Measurements from ENCODE around the gene PNPLA8. TPM values are rescaled to one million over a fixed set of nuclear protein-coding genes. Genes with fewer than 3 reads are reported as not detected.

PNPLA8 gene
- total and polyA plus RNA-seq, 2 donors (not counting 1 experiment from before 2014, with no cell fraction given): 12.3 to 57.3 TPM

GRCh38 chr7:108459922-108460551, 65.9 kb downstream of the PNPLA8 start:
- Mint-ChIP-seq H3K4me1 (peaks cover 10% of the 10 kb centered on the region), H3K4me3 (no peak overlapping the region), H3K27ac (no peak overlapping the region), H3K9me3 (ENCODE audit: insufficient read depth) (no peaks in the 10 kb centered on the region), H3K27me3 (peaks cover 55% of the 10 kb centered on the region)
- 31% methylated on average over 2 of the region's 3 CpGs for WGBS (ENCODE audit: insufficient coverage)
- ATAC-seq (ENCODE audit: low read depth) (peak; percentile 39), DNase-seq (peak; percentile 49)
- Histone ChIP-seq H3K27ac (ENCODE audit: low read length in 2 of 2) (no peak overlapping the region), H2AFZ (ENCODE audit: insufficient read depth, low read depth, low read length, poor library complexity, severe bottlenecking) (no peak overlapping the region), H3K9ac (ENCODE audit: low read length) (no peak overlapping the region), H3K4me2 (replicated peaks; ENCODE audit: low read depth, low read length, poor library complexity, severe bottlenecking) (no peak overlapping the region), H3K79me2 (ENCODE audit: control insufficient read depth, insufficient read depth, low read length) (no peaks in the 10 kb centered on the region), H3K4me1 (ENCODE audit: control insufficient read depth in 2 of 2, insufficient read depth in 2 of 2, low read length in 2 of 2) (peaks cover 12 to 15% of the 10 kb centered on the region in 2 donors), H4K20me1 (ENCODE audit: control insufficient read depth, insufficient read depth, low read length, poor library complexity, severe bottlenecking) (peaks cover 4% of the 10 kb centered on the region), H3K36me3 (replicated peaks in 1 of 2; ENCODE audit: control extremely low read depth in 1 of 2, control insufficient read depth in 1 of 2, extremely low read depth in 1 of 2, insufficient read depth in 2 of 2, low read length in 1 of 2) (no peaks in the 10 kb centered on the region), H3K4me3 (ENCODE audit: control extremely low read depth in 1 of 5, extremely low read depth in 1 of 5, insufficient read depth in 1 of 5, low read depth in 2 of 5, low read length in 4 of 5) (no peak overlapping the region), H3K27me3 (replicated peaks in 1 of 4; ENCODE audit: control extremely low read depth in 1 of 4, control insufficient read depth in 3 of 4, insufficient read depth in 4 of 4, low read length in 3 of 4) (peaks cover 0 to 53% (median 29%) of the 10 kb centered on the region in 4 experiments), H3K9me3 (ENCODE audit: control extremely low read depth in 1 of 3, control insufficient read depth in 2 of 3, insufficient read depth in 1 of 3, low read length in 2 of 3) (peaks cover 0 to 3% (median 0%) of the 10 kb centered on the region in 3 donors)
- POLR2A ChIA-PET: interaction anchor here (0.7 kb wide), 1 partner anchor 17 kb away, joined by 3 read pairs; no protein-coding TSS in a partner anchor
- TF ChIP-seq CTCF (IDR thresholded peaks at IDR 0.05) (peak; percentile 71), EZH2 (IDR thresholded peaks at IDR 0.05; ENCODE audit: borderline replicate concordance, insufficient read depth, low read depth, low read length, poor library complexity, severe bottlenecking) (no peak)
- intact Hi-C loops (cut with micrococcal nuclease): loop anchor here (1.0 to 2.0 kb wide), 2 partner anchors 75 to 279 kb away; no protein-coding TSS in a partner anchor
- CTCF ChIA-PET: interaction anchor here (0.7 to 4.6 kb wide), 18 partner anchors 10 to 1806 kb away, joined by 3 to 35 read pairs (median 4); no protein-coding TSS in a partner anchor

- peaks cover 20 to 24% of the 10 kb centered on the region in 2 donors for H3K4me1 ChIP-seq (ENCODE audit: control insufficient read depth in 2 of 2, insufficient read depth in 2 of 2, low read length in 2 of 2)
- DNase-seq (no peak), ATAC-seq (ENCODE audit: low read depth) (no peak)
- POLR2A ChIA-PET: no interaction called here
- no peak overlapping the region for H3K4me2 ChIP-seq (replicated peaks; ENCODE audit: low read depth, low read length, poor library complexity, severe bottlenecking)
- no peak overlapping the region for H3K9ac ChIP-seq (ENCODE audit: low read length)
- Mint-ChIP-seq H3K27me3 (peaks cover 48% of the 10 kb centered on the region), H3K9me3 (ENCODE audit: insufficient read depth) (no peaks in the 10 kb centered on the region), H3K27ac (no peak overlapping the region), H3K4me3 (peak overlapping the region; percentile 69), H3K4me1 (peaks cover 18% of the 10 kb centered on the region)
- peaks cover 0 to 57% (median 30%) of the 10 kb centered on the region in 4 experiments for H3K27me3 ChIP-seq (replicated peaks in 1 of 4; ENCODE audit: control extremely low read depth in 1 of 4, control insufficient read depth in 3 of 4, insufficient read depth in 4 of 4, low read length in 3 of 4)
- CTCF ChIA-PET: interaction anchor here (0.7 to 6.0 kb wide), 5 partner anchors 10 to 285 kb away, joined by 3 to 48 read pairs (median 3); no protein-coding TSS in a partner anchor
- intact Hi-C loops (cut with micrococcal nuclease): no loop called here
- no peaks in the 10 kb centered on the region for H3K79me2 ChIP-seq (ENCODE audit: control insufficient read depth, insufficient read depth, low read length)
- H2AFZ ChIP-seq (ENCODE audit: insufficient read depth, low read depth, low read length, poor library complexity, severe bottlenecking): no peak overlapping the region
- H4K20me1 ChIP-seq (ENCODE audit: control insufficient read depth, insufficient read depth, low read length, poor library complexity, severe bottlenecking): peaks cover 4% of the 10 kb centered on the region
- TF ChIP-seq EZH2 (IDR thresholded peaks at IDR 0.05; ENCODE audit: borderline replicate concordance, insufficient read depth, low read depth, low read length, poor library complexity, severe bottlenecking): no peak
- no peak for TF ChIP-seq CTCF (IDR thresholded peaks at IDR 0.05)
- no peaks in the 10 kb centered on the region for H3K36me3 ChIP-seq (replicated peaks in 1 of 2; ENCODE audit: control extremely low read depth in 1 of 2, control insufficient read depth in 1 of 2, extremely low read depth in 1 of 2, insufficient read depth in 2 of 2, low read length in 1 of 2)
- H3K27ac ChIP-seq (ENCODE audit: low read length in 2 of 2): no peak overlapping the region
- H3K9me3 ChIP-seq (ENCODE audit: control extremely low read depth in 1 of 3, control insufficient read depth in 2 of 3, insufficient read depth in 1 of 3, low read length in 2 of 3): peaks cover 0 to 3% (median 0%) of the 10 kb centered on the region in 3 donors
- no peak overlapping the region for H3K4me3 ChIP-seq (ENCODE audit: control extremely low read depth in 1 of 5, extremely low read depth in 1 of 5, insufficient read depth in 1 of 5, low read depth in 2 of 5, low read length in 4 of 5)
These were observed 68.1 kb downstream of the PNPLA8 start for GRCh38 chr7:108457871-108458270.

Data from B cell (primary cell).